OCI-LY3 (cell line): ENCODE measurements around the gene SMIM32.

Source experiments
- CTCF ChIP-seq: fragments of 200-600, 300-600 bp; sonication (generic); IDR thresholded peaks from 2 replicates; pipeline ENCODE4 v1.5.1; 2014; ENCODE audit warnings: antibody characterized with exemption, low read length, low read depth
- EZH2phosphoT487 ChIP-seq: fragments of 200-600 bp; shearing (Covaris generic); IDR thresholded peaks from 2 replicates; pipeline ENCODE4 v1.6.1; 2018; ENCODE audit warnings: antibody characterized with exemption, mixed run types, low read depth

DNA sequence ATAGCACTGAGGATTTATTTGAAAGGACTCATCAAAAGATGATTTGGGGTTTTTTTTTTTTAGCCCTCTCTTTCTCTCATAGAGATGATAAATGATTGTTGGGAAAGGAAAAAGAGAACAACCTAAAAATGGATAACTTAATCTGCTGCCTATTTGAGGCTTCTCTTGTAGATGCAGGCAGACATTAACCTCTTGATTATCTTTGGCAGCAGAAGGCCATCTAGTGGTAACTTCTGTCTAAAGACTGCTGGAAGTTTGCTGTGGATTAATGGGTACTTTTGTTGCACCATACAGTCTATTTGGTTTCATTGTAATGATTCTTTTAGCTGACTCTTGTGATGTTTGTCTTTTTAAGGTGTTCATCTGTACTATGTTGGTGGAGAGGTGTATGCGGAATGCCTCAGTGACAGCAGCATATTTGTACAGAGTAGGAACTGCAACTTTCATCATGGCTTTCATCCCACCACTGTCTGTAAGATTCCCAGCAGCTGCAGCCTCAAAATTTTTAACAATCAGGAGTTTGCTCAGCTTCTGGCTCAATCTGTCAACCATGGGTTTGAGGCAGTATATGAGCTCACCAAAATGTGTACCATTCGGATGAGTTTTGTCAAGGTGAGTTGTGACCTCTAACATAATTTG, 18.8 kb downstream of the SMIM32 start:
- TF ChIP-seq CTCF (peak; percentile 59), EZH2phosphoT487 (no peak)
